Measurements from ENCODE around the gene SEPTIN1. TPM values are rescaled to one million over a fixed set of nuclear protein-coding genes. Genes with fewer than 3 reads are reported as not detected.

SEPTIN1 gene
- total and polyA plus RNA-seq, 2 of the 13 experiments (the other 11 are each of a cell fraction or from before 2014, with no cell fraction given): 0.18 to 0.67 TPM

GRCh38 chr16:30355144-30355953 is 27.0 kb downstream of the SEPTIN1 start, which contains the start of gene CD2BP2:
Gene CD2BP2 (minus strand): TSS chr16:30355308. CDS start chr16:30354681, 627 bp downstream.
- ChIA-PET POLR2A (interaction anchor here (0.6 to 6.7 kb wide), 19 partner anchors 9 to 303 kb away, joined by 3 to 94 read pairs (median 5); partner anchors contain the start of genes ALDOA, DCTPP1, FBRS and TBC1D10B), CTCF (ENCODE audit: low intra/inter-chr PET ratio, low total read pairs) (no interaction called here)
- FAIRE-seq: peak; percentile 99
- Histone ChIP-seq H3K9me3 (ENCODE audit: low read length) (no peaks in the 10 kb centered on the region), H3K9ac (ENCODE audit: insufficient read depth, low read depth, low read length) (peak within 1 kb of the TSS; percentile 84), H2AFZ (ENCODE audit: low read length) (peak within 1 kb of the TSS; percentile 42), H3K27me3 (ENCODE audit: control insufficient read depth in 1 of 2, insufficient read depth in 2 of 2, low read length in 2 of 2) (no peaks in the 10 kb centered on the region; a peak in 1 of 5 replicates), H3K4me3 (replicated peaks in 1 of 3; ENCODE audit: insufficient read depth in 1 of 3, low read depth in 2 of 3, low read length in 3 of 3) (peak within 1 kb of the TSS; percentile 85 to 94 (median 88)), H3K4me2 (ENCODE audit: low read depth, low read length) (peak within 1 kb of the TSS; percentile 96), H4K20me1 (ENCODE audit: insufficient read depth, low read length) (no peaks in the 10 kb centered on the region), H3K4me1 (ENCODE audit: insufficient read depth, low read length) (peaks cover 58% of the 10 kb centered on the region), H3K27ac (ENCODE audit: extremely low read length, insufficient read depth, low read length) (peak within 1 kb of the TSS; percentile 92), H3K36me3 (replicated peaks in 1 of 2; ENCODE audit: control insufficient read depth in 1 of 2, insufficient read depth in 2 of 2, low read length in 2 of 2) (peaks cover 10 to 50% of the 10 kb centered on the region in 2 experiments), H3K79me2 (ENCODE audit: insufficient read depth, low read length) (peaks cover 23% of the 10 kb centered on the region)
- WGBS (ENCODE audit: low lambda C conversion rate): under 1% methylated on average over 40 of the region's 45 CpGs
- DNase-seq (ENCODE audit: low spot score): peak; percentile 100
- in situ Hi-C loops (cut with HindIII; ENCODE audit: extremely low pct_ligation_motif_present, low pct_unique_long_range_greater_than_20kb) (loop anchor here (10.0 kb wide), 1 partner anchor 259 kb away; the partner anchor contains the start of gene ZNF689), intact Hi-C loops (cut with micrococcal nuclease; ENCODE audit: unreplicated experiment) (loop anchor here (1.0 to 2.0 kb wide), 3 partner anchors 21 to 53 kb away; partner anchors contain the start of gene ZNF48)
- ATAC-seq: peak; percentile 82
- TSS peak; percentile 45 for BruUV-seq (replicated peaks)
- TF ChIP-seq MIER3 (CRISPR knock-in tag; IDR thresholded peaks at IDR 0.05; ENCODE audit: borderline replicate concordance) (0 out of 2 replicates have a peak, but pooled peaks have one; percentile 41), ARID3A (IDR thresholded peaks at IDR 0.05; ENCODE audit: low read depth, low read length) (no peak), ETS1 (CRISPR knock-in tag; IDR thresholded peaks at IDR 0.05) (0 out of 2 replicates have a peak, but pooled peaks have one; percentile 58), ISX (CRISPR knock-in tag; conservative IDR thresholded peaks at IDR 0.05) (peak; percentile 64; the same call in 1 of the 2 replicates), ZNF563 (CRISPR knock-in tag; IDR thresholded peaks at IDR 0.05) (peak; percentile 15), ZNF850 (CRISPR knock-in tag; conservative IDR thresholded peaks at IDR 0.05) (0 out of 2 replicates have a peak, but pooled peaks have one; percentile 16), EEA1 (CRISPR knock-in tag; IDR thresholded peaks at IDR 0.05; ENCODE audit: borderline replicate concordance) (0 out of 2 replicates have a peak, but pooled peaks have one; percentile 30), TFE3 (CRISPR knock-in tag; IDR thresholded peaks at IDR 0.05) (peak; percentile 79; the same call in 1 of the 2 replicates), SOX6 (IDR thresholded peaks at IDR 0.05) (no peak), SOX6 (CRISPR knock-in tag; IDR thresholded peaks at IDR 0.05) (peak; percentile 93), ZNF770 (CRISPR knock-in tag; IDR thresholded peaks at IDR 0.05) (peak; percentile 40; the same call in 1 of the 2 replicates), POLR2G (IDR thresholded peaks at IDR 0.05; ENCODE audit: low read depth, low read length) (peak; percentile 74), E2F5 (CRISPR knock-in tag; conservative IDR thresholded peaks at IDR 0.05) (0 out of 2 replicates have a peak, but pooled peaks have one; percentile 23), ZNF550 (CRISPR knock-in tag; IDR thresholded peaks at IDR 0.05; ENCODE audit: borderline replicate concordance) (no peak)
